Measurements from ENCODE around the gene DGKI.
"Not testable (repeated sequence)": the region's sequence is repeated elsewhere in the genome, so short reads cannot be mapped to it uniquely, and the experiment has no call there.

The DGKI gene

GRCh38 chr7:137716061-137716460 lies 130.7 kb downstream of the DGKI start (continued):
- TF ChIP-seq ZNF157 (tag by site-specific recombination; IDR thresholded peaks at IDR 0.05) (no peak), KLF7 (tag by site-specific recombination; IDR thresholded peaks at IDR 0.05; ENCODE audit: borderline replicate concordance) (no peak), ZNF292 (tag by site-specific recombination; IDR thresholded peaks at IDR 0.05; ENCODE audit: borderline replicate concordance, low read depth) (no peak), ZNF785 (tag by site-specific recombination; IDR thresholded peaks at IDR 0.05) (no peak), ZNF433 (tag by site-specific recombination; IDR thresholded peaks at IDR 0.05; ENCODE audit: low read depth) (no peak), PBX3 (CRISPR knock-in tag; IDR thresholded peaks at IDR 0.05) (no peak), ZNF362 (tag by site-specific recombination; IDR thresholded peaks at IDR 0.05) (no peak), ZFP37 (tag by site-specific recombination; IDR thresholded peaks at IDR 0.05) (no peak), ZNF2 (tag by site-specific recombination; IDR thresholded peaks at IDR 0.05) (no peak)

GRCh38 chr7:137715533-137715932 lies 131.2 kb downstream of the DGKI start:
- H3K9me3 ChIP-seq (ENCODE audit: control insufficient read depth, insufficient read depth, low read depth, low read length): no peaks in the 10 kb centered on the region
- no peak overlapping the region for H3K27ac ChIP-seq (ENCODE audit: extremely low read depth, low read depth, low read length)

GRCh38 chr7:137715121-137715520 lies 131.7 kb downstream of the DGKI start:
- ChIA-PET CTCF (no interaction called here), POLR2A (no interaction called here)
- Histone ChIP-seq H3K27ac (ENCODE audit: extremely low read depth, low read depth, low read length) (no peak overlapping the region), H3K4me3 (ENCODE audit: low read depth, low read length) (no peak overlapping the region), H3K9me3 (ENCODE audit: control insufficient read depth, insufficient read depth, low read depth, low read length) (no peaks in the 10 kb centered on the region), H3K36me3 (ENCODE audit: control insufficient read depth in 2 of 2, insufficient read depth in 1 of 2, low read length in 2 of 2) (no peaks in the 10 kb centered on the region), H3K4me1 (ENCODE audit: control insufficient read depth, insufficient read depth, low read length) (no peaks in the 10 kb centered on the region)
- TF ChIP-seq ZNF518A (tag by site-specific recombination; conservative IDR thresholded peaks at IDR 0.05; ENCODE audit: low read depth): no peak

More at GRCh38 chr7:137715533-137715932, 131.2 kb downstream of the DGKI start:
- no peak for TF ChIP-seq ZFP3 (tag by site-specific recombination; IDR thresholded peaks at IDR 0.05; ENCODE audit: low read depth)
- TF ChIP-seq ZNF658 (tag by site-specific recombination; IDR thresholded peaks at IDR 0.05): no peak
- Histone ChIP-seq H3K4me3 (ENCODE audit: low read depth, low read length) (no peak overlapping the region), H3K4me1 (ENCODE audit: control insufficient read depth, insufficient read depth, low read length) (no peaks in the 10 kb centered on the region), H3K36me3 (ENCODE audit: control insufficient read depth in 2 of 2, insufficient read depth in 1 of 2, low read length in 2 of 2) (no peaks in the 10 kb centered on the region)
- POLR2A ChIA-PET: no interaction called here
- CTCF ChIA-PET: no interaction called here

GRCh38 chr7:137706330-137706729 lies 140.4 kb downstream of the DGKI start:
- CTCF ChIA-PET: interaction anchor here (0.7 kb wide), 1 partner anchor 80 kb away, joined by 3 read pairs; no protein-coding TSS in a partner anchor
- H3K4me3 ChIP-seq (ENCODE audit: low read depth, low read length); H3K36me3 ChIP-seq (ENCODE audit: control insufficient read depth in 2 of 2, insufficient read depth in 1 of 2, low read length in 2 of 2); H3K27ac ChIP-seq (ENCODE audit: extremely low read depth, low read depth, low read length); H3K9me3 ChIP-seq (ENCODE audit: control insufficient read depth, insufficient read depth, low read depth, low read length); H3K4me1 ChIP-seq (ENCODE audit: control insufficient read depth, insufficient read depth, low read length): not testable (repeated sequence)
- POLR2A ChIA-PET: interaction anchor here (0.5 kb wide), 1 partner anchor 16 kb away, joined by 3 read pairs; no protein-coding TSS in a partner anchor
